Kasumi-1 (cell line): ENCODE measurements around the gene KLHDC7A.
"Not testable (repeated sequence)": the region's sequence is repeated elsewhere in the genome, so short reads cannot be mapped to it uniquely, and the experiment has no call there.

Experiments
- DNase-seq, 2 experiments: peaks; one replicate each; lab custom pipeline; 2025; lab: John Stamatoyannopoulos, UW

Gene KLHDC7A

DNA sequence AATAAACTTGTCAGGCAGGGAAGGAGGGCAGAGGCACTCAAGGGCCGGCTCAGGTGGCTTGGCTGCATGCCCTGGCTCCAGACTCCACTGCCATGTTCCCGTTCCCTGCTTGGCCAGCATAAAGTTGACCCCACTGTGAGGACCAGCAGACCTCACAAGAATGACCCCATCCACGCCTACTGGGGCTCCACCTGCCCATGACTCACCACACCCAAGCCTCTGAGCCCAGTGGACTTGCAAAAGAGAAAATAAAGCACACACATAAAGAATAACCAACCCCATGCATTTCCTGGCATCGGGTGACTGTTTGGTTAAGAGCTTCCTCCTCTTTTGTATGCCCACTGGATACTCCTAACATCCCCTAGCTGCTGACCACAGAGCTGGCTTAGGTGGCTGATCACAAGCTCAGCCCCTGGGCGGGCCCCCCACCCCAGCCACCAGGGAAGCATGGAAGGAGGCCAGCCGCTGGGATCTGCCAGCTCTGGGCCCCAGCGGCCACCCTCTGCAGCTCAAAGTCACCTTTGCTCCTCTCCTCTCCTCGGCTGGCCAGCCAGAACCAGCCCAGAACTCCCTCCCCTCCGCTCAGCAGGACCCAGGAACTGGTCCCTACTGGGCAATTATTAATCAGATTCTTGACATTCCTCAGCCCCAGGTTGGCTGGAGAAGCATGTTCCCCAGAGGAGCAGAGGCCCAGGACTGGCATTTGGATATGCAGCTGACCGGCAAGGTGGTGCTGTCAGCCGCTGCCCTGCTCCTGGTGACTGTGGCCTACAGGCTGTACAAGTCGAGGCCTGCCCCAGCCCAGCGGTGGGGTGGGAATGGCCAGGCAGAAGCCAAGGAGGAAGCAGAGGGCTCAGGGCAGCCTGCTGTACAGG, at the start of gene KLHDC7A:
TSS of gene KLHDC7A (plus strand) at position 616 of the 875 bp plus-strand sequence. CDS start at position 668, 52 bp downstream.
- DNase-seq, result no peak

DNA sequence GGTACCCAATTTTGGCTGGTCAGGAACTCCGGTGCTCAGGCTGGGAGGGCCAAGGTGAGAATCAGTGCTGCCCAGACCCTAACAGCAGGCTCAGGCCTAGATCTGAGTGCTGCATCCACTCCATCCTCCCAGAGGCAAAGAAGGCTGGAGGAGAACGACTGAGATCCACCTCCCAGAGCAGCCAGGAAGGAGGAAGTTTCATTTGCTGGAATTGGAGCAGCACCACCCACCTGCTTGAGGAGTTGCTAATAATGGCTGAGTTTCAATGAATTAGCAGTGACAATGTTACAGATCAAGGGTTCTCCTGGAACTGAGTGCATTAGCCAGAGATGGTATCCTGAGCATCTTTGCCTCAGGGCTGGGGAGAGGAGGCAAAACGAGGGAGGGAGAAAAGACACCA, 46.7 kb upstream of the KLHDC7A start:
- DNase-seq, result no peak

DNA sequence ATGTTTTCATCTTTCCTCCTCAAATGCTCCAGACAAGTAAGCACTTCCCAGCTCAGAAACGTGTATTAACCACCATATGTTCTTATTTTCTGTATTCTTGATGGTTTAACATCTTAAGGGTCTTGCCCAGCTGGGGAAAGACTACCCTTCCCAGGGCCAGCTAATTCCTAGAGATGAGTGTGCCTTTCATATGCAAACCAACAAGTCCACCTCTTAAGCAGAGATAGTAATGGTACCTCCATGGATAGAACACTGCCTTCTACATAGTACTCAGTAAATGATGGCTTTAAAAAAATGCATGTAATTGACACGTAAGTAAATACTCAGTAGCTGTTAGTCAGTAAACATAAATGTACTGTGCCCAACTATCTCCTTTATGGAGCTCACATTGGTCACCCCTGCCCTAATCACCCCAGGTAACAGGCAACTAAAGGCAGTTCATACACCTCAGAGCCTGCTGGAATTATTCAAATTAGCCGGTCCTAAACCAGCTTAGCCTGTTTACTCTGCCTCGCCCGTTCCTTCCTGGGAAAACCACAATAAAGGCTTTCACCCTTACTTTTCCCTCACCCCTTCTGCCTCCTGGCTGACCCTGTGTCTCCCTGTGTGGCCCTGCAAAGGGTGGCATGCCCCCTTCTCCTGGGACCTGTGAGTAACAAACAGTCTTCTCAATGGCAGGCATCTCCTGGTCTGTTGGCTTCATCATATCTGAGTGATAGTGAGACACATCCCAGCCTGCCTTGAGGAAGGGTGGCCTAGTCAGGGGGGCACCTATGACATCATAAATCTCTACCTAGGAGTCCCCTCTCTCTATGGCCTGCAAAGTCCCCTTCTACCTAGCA, 40.1 kb upstream of the KLHDC7A start:
- no peak for DNase-seq

DNA sequence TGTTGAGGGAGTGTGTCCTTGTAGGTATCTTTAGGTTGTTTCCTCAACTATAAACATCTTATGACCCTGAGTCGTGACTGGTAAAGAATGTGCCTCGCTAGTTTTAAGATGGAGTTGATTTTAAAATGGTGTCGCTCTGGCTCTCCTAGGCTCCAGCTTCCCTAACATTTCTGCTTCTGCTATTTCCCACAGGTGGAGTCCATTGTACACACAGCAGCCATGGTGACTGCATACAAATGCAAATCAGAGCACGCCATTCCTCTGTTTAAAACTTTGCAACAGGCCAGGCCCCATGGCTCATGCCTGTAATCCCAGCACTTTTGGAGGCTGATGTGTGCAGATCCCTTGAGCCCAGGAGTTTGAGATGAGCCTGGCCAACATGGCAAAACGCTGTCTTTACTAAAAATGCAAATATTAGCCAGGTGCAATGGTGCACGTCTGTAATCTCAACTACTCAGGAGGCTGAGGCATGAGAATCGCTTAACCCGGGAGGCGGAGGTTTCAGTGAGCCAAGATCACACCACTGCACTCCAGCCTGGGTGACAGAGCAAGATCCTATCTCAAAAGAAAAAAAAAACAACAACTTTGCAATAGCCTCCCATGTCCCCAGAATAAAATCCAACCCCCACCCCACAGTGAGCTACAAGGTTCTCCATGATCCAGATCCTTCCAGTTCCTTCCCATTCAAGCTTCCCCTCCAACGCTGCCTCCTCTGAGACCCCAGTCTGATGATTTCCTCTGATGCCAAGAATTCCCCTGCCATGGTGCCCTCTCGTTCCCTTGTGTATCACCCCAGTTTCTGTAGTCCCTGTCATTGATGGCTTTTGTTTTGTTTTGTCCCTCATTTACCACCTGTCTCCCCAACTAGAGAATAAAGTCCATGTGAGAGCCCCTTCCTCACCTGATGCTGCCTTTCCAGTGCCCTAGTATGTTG, 36.9 kb upstream of the KLHDC7A start:
- DNase-seq, result no peak

DNA sequence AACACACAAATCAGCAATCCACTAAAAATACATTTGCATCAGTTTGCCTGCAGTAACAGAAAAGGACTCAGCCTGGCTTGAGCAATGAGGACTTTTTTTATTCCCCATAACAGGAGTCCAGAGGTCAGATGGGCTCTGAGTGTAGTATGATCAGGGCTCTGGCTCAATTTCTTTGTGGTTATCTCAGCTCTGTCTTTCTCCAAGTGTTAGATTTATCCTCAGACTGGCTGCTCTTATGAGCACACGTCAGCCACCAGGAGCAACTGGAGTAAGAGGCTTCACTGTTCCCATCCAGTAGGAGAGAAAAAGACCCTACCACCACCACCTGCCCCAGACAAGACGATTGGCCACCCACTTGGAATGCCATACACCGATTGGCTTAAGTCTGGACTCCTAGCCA, 36.2 kb upstream of the KLHDC7A start:
- DNase-seq, result no peak

DNA sequence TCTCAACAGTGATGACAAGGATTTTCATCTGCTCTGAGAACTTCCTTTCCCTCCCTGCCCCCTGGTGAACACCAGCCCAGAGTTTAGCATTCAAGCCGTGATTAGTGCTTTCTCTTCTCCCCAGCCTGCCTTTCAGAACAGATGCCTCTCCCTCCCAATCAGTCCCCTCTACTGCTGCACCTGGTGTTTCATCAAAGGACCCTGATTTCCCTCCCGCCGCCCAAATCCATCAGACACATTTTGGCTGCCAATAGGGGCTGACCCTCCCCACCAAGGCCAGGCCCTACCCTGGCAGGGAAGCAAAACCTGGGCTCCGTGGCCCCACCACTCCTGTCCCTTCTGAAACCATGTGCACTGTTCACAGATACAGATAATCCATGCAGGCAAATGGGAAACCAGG, 34.0 kb upstream of the KLHDC7A start:
- no peak for DNase-seq

DNA sequence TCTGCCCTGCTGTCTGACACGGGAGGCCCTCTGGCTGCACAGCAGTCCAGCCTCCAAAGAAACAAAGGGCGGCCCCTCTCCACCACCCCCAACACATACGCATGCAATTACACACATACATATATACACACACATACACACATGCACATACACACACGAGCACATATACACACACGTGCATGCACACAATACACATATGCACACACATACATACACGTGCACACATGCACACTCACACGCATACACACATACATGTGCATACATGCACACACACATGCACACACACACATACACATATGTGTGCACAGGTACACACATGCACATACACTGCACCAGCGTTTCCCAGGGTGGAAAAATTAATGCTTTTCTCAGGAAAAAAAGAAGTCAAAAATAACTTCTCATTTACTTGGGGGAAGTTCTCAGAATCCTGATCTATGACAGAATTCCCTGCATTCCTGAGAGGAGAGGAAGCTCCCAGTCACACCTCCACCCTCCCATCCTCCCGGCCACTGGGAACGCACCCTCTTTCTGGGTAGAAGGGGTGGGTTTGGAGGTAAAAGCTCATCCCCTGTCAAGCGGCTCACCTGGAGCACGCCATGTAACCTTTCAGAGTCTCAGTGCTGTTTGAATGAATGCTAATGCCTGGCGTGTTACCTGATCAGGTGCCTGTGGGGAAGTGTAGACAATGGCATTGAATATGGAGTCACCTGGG, 33.1 kb upstream of the KLHDC7A start:
- DNase-seq, result no peak

DNA sequence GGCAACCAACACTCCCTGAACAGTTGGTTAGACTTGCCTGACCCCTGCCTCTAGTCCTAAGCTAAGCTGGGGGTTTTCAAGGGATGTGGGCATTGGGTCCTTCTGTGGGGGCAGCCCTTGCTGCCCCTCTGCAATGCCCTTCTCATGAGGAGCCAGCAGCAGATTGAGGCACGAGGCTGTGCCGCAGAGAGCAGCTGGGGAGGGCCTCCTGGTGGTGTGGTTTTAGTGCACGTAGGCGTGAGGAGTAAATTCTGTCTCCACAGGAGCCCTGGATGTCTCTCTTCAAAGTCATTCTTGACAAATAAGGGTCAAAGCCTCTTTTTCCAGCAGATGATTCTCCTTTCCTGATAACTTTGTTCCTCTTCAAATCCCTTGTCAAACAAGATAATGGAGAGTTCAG, 31.8 kb upstream of the KLHDC7A start:
- DNase-seq, result no peak

DNA sequence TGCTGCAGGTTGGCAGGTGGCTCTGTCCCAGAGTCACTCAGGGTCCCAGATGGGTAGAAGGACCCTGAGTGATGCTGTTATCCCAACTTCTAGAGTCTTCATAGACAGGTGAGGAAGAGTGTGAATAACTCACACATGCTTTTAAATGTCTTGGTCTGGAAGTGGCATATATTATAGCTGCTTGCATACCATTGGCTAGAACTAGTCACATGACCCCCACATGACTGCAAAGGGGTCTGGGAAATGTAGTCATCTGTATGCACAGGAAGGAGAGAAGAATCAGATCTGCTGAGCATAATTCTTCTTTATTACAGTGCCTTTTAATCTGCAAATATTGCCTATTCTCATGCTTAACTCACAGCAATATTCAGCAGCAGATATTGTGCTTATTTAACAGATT, 28.2 kb upstream of the KLHDC7A start:
- no peak for DNase-seq

DNA sequence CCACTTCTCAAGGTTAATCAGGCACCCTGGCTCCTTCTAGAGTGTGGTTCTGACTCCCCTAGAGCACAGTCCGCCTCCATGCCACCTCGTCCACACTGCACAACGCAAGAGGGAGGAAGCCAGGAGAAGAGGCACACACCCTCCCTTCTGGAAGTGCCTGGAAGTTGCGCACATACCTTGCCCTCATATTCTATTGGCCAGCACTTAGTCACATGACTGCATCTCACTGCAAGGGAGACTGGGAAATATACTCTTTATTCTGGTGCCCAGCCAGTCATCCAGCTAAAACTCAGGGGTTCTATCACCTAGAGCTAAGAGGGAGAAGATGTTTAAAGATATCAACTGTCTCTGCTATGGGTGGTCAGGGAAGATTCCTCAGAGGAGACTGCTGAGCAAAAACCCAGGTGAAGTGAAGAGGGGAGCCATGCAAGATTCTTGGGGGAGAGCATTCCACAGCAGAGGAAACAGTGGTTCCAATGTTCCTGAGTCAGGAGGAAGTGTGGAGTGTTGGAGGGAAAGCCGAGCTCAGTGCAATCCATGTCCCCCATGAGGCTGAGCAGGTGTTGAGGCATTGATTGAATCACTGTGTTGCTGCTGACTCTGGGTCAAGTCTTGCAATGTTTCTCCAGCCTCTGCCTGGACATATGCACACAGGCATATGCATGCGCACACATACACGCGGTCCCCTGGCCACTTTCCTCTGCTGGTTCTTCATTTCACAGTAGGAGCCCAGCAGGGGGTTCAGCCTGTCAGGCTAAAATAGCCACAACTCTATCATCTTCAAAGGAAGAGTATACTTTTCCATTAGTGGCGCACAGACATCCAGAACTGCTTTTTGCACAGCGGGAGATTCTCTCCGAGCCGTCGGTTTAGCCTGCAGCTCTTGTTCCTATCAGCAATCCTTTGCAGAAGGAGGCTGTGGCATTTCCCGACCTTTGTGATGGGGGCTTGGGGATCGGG, 22.3 kb upstream of the KLHDC7A start:
- DNase-seq, result no peak

DNA sequence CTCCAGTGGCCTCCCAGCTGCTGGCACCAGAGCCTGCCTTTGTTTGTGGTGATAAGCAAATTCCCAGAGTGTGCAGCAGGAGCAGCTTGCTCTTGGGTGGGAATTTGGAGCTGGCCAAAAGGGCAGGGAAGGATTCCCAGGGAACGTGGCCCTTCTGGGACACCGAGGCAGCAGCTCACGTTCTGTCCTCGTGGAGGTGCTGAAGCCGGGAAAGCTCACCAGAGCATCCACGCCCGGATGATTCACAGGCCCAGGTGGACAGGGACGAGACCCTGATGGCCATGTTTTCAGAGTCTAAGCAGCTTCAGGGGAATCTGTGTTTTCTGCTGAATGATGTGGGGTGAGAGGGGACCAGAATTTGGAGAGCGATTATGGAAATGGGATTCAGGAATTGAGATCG, 19.1 kb upstream of the KLHDC7A start:
- no peak for DNase-seq

DNA sequence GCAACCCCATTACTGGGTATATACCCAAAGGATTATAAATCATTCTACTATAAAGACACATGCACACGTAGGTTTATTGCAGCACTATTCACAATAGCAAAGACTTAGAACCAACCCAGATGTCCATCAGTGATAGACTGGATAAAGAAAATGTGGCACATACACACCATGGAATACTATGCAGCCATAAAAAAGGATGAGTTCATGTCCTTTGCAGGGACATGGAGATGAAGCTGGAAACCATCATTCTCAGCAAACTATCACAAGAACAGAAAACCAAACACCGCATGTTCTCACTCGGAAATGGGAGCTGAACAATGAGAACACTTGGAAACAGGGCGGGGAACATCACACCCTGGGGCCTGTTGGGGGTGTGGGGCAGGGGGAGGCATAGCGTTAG, 18.2 kb upstream of the KLHDC7A start:
- not testable (repeated sequence) for DNase-seq

DNA sequence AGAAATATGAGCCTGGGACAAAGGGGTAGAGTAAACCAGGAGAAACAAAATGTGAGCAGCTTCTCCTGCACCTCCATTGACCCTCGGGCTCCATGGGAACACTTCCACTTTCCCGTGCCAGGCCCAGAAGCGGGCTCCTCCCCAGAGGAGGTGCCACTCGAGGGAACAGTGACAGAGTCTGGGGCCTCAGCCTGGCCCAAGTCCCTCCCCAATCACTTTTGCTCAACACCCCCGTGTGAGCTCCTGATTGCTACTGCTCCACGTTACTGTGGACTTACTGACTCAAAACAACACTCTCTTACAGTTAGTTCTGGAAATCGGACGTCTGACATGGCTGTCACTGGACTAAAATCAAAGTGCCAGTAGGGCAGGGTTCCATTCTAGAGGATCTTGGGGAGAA, 17.7 kb upstream of the KLHDC7A start:
- no peak for DNase-seq

DNA sequence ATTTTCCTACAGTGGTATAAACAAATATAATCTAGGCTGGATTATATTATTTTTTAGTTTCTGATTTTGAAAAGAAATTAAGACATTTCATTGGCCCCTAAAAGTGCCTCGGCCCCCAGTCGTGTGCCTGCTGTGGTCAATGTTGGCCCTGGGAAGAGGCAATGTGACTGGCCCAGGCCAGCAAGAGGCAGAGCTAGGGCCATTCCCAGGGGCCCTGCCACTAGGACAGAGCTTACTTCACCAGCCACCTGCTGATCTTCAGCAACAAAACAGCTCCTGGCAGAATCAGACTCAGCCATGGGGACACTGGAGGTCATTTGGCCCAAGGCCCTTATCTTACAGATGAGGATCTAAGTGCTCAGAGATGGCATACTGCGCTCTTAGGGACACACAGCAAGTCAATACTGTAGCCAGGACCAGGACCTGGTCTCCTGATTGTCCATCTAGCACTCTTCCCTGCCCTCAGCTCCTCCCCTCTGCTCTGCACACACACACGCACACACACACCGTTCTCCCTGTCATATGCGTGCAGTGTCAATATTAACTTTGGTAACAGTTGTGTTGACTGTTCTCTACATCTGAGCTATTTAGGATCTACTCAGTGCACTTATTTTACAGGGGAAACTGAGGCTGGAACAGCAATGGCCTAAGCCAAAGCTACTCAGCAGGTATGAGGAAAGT, 16.6 kb upstream of the KLHDC7A start:
- no peak for DNase-seq

DNA sequence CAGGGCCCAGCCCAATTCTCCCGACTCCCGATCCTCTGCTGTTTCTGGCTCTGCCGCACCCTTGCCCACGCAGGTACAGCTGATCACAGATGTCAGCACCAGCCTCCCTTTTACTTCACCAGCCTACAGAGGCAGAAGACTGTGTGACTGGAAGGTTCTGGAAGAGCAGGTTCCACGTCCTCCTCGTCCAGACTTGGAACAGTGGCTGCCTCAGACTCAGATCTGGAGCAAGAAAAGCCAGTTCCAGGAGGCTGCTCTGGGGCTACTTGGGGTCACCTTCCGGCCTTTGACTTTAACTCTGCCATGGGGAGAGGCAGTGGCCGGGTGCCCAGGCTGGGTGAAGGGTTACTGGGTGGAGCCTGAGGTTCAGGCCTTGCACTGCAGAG, 16.1 kb upstream of the KLHDC7A start:
- no peak for DNase-seq

DNA sequence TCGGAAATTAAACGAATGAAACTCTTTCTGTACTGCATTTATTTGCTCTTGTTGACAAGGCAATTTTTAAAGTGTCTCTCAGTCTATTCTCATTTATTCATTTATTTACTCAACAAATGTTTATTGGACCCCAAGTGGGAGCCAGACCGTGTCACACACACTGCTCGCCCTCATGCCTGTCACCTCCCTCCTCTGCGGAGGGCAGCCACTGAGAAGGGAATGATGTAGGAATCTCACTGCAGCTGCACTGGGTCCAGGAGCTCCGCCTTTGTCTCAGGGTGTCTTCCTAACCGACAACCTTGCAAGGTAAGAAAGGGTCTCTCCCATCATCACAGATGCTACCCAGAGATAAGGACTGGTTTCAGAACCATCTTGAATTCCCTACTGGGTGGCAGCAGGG, 14.1 kb upstream of the KLHDC7A start:
- DNase-seq, result no peak

DNA sequence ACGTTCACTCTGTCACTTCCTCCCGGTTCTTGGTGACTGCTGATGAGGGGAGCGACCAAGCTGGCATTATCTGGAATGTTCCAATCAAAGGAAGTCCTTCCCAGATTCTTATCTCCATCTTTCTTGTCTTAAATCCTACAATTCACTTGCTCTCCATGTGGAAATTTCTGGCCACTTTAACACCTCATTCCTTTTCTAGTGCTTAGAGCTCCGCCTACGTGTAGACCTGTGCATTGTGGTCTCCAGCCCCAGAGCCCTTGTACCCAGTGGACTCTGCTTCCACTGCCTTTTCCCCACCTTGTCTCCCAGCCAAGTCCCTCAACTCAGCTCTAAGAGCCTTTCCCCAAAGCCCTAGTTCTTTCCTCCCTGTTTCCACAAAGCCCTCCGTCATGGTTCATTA, 12.2 kb upstream of the KLHDC7A start:
- no peak for DNase-seq

DNA sequence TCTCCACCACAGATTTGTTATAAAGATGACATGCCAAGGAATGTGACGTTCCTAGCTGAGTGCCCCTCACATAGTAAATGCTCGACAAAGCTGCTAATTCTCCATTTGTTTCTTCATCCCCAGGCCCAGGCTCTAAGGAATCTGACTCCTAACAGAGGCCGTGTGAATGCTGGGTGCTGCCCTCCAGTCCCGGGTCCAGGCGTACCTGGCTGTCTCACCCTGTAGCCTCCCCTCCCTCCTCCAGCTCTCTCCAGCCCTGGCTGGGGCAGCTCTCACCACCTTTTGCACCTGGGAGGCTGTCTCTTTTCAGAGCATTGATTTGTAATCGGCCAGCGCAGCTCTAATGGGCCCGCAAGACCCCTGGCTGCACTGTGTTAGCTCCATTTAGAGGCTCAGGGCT, 11.2 kb upstream of the KLHDC7A start:
- DNase-seq, result no peak

DNA sequence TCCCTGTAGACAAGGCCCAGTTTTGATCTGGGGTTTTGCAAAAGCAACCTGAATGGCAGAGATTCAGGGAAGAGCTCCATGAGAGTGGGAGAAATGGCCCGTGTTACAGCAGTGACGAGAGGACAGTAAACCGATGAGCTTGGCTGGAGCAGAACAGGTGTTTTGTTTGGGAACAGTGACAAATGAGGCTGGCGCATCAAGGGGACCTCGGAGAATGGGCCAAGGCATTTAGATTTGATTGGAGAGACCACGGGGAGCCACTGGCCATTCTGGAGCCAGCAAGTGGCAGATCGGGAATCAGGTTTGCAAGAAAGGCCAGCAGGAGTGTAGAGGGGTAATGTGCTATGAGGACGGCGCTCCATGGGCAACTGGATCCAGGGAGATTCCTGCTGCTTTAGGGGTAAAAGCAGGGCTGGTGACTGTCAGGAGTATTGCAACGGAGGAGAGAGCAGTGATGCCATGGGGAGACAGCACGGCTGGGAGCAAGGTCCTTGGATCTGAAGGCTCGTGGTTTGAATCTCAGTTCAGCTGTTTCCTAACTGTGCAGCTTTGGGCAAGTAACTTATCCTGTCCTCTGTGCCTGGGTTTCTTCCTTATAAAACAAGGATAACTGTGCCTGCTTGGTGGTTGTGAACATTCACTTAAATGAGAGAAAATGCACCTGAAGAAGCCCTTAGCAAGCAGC, 9.9 kb upstream of the KLHDC7A start:
- DNase-seq, result no peak
